T-helper 1 cell treated with Interleukin-12 subunit alpha and Interleukin-12 subunit beta and Interleukin-4 antibody, amounts not matched to agents 30 μg/mL and 1 μg/mL, for 36 hours (primary cell): ENCODE measurements around the gene VPS41.
"Not testable (repeated sequence)": the region's sequence is repeated elsewhere in the genome, so short reads cannot be mapped to it uniquely, and the experiment has no call there.

Experiments used
- H3K27ac Mint-ChIP-seq: one replicate; pipeline ENCODE4 v1.8.0; 2021; ENCODE audit warnings: mild to moderate bottlenecking, mixed read lengths
- H3K27me3 Mint-ChIP-seq: one replicate; pipeline ENCODE4 v1.8.0; 2021; ENCODE audit warnings: low read depth, mixed read lengths
- H3K36me3 Mint-ChIP-seq: one replicate; pipeline ENCODE4 v1.8.0; 2021; ENCODE audit warnings: low read depth, mixed read lengths
- H3K4me1 Mint-ChIP-seq: one replicate; pipeline ENCODE4 v1.8.0; 2021; ENCODE audit warnings: low read depth, mixed read lengths
- H3K4me3 Mint-ChIP-seq: one replicate; pipeline ENCODE4 v1.8.0; 2021; ENCODE audit warnings: mild to moderate bottlenecking, moderate library complexity, mixed read lengths
- H3K9me3 Mint-ChIP-seq: one replicate; pipeline ENCODE4 v1.8.0; 2021; ENCODE audit warnings: mixed read lengths

The VPS41 gene

GRCh38 chr7:38908759-38909335 is at the start of gene VPS41:
VPS41 (minus strand) TSS chr7:38909191; CDS start chr7:38909174, 17 bp downstream.
- Mint-ChIP-seq H3K4me1 (peaks cover 21% of the 10 kb centered on the region), H3K4me3 (peak within 1 kb of the TSS; percentile 99), H3K27me3 (peaks cover 6% of the 10 kb centered on the region), H3K27ac (peak within 1 kb of the TSS; percentile 95), H3K36me3 (peaks cover 2% of the 10 kb centered on the region), H3K9me3 (no peaks in the 10 kb centered on the region)

GRCh38 chr7:38955892-38956291 is 46.9 kb upstream of the VPS41 start:
- Mint-ChIP-seq H3K4me1 (no peaks in the 10 kb centered on the region), H3K36me3 (no peaks in the 10 kb centered on the region), H3K27ac (no peak overlapping the region), H3K9me3 (no peaks in the 10 kb centered on the region), H3K27me3 (peaks cover 5% of the 10 kb centered on the region), H3K4me3 (no peak overlapping the region)

DNA sequence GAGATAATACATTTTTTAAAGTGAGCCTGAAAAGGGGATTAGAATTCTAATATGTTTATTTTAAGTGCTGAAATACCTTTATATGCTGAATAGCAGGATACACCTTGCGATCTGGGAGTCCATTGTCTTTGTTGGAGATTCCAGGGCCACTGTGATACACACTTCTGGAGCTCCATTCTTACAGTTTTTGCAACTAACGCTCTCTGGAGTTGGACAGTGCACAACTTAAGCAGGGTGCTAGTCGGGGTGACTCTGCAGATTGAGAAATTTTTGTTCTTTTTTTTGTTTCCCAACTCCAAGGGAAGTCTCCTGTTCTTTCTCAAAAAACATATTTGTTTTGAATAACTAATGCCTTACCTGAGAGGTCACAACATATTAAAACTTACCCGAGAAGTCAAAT is 45.0 kb upstream of the VPS41 start:
- no peaks in the 10 kb centered on the region for H3K36me3 Mint-ChIP-seq
- peaks cover 5% of the 10 kb centered on the region for H3K27me3 Mint-ChIP-seq
- H3K9me3 Mint-ChIP-seq: no peaks in the 10 kb centered on the region
- no peaks in the 10 kb centered on the region for H3K4me1 Mint-ChIP-seq
- no peak overlapping the region for H3K4me3 Mint-ChIP-seq
- H3K27ac Mint-ChIP-seq: no peak overlapping the region

DNA sequence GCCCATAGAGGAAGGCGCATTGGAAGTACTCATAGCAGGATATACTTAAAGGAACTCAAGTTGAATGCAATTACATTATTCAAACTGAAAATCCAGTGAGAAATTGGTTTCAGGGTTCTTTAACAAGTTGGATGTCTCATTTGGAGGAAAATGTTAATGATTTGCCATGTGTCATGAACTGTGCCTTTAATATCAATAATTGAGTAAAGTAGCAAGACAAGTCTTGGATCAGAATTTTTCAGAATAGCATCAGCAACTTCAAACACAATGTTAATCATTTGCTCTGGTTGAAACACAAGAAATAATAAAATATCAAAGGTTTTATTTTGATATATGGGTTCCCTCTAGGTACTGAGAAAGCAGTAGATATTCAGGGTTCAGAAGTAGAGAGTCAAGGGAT is 44.2 kb upstream of the VPS41 start:
- Mint-ChIP-seq H3K4me3 (no peak overlapping the region), H3K9me3 (no peaks in the 10 kb centered on the region), H3K4me1 (no peaks in the 10 kb centered on the region), H3K27ac (no peak overlapping the region), H3K27me3 (peaks cover 8% of the 10 kb centered on the region), H3K36me3 (no peaks in the 10 kb centered on the region)

DNA sequence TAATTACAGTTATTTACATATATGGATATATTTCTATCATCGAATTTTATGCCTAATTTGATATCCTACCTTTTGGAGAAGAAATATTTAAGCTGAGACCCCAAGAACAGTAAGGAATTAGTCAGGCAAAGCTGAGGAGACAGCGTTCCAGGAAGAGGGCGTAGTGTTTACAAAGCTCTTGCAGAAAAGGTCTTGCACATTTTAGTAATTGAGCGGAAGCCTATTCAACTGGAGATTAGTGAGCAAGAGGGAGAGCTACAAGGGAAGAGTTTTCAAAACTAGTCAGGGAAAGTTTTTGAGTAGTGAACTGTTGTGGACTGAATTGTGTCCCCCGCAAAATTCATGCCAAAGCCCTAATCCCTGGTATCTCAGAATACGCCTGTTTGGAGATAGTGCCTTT is 42.2 kb upstream of the VPS41 start:
- Mint-ChIP-seq H3K36me3 (no peaks in the 10 kb centered on the region), H3K4me3 (no peak overlapping the region)

GRCh38 chr7:38950309-38950708 is 41.3 kb upstream of the VPS41 start:
- Mint-ChIP-seq H3K27ac (no peak overlapping the region), H3K9me3 (no peaks in the 10 kb centered on the region)

More for the DNA sequence above, 42.2 kb upstream of the VPS41 start:
- no peaks in the 10 kb centered on the region for H3K9me3 Mint-ChIP-seq
- H3K27me3 Mint-ChIP-seq: peaks cover 8% of the 10 kb centered on the region
- H3K4me1 Mint-ChIP-seq: no peaks in the 10 kb centered on the region
- no peak overlapping the region for H3K27ac Mint-ChIP-seq

GRCh38 chr7:38947541-38947940 is 38.5 kb upstream of the VPS41 start:
- not testable (repeated sequence) for H3K4me1 Mint-ChIP-seq, H3K9me3 Mint-ChIP-seq, H3K27ac Mint-ChIP-seq, H3K27me3 Mint-ChIP-seq, H3K36me3 Mint-ChIP-seq, H3K4me3 Mint-ChIP-seq

More at GRCh38 chr7:38950309-38950708, 41.3 kb upstream of the VPS41 start:
- Mint-ChIP-seq H3K36me3 (no peaks in the 10 kb centered on the region), H3K27me3 (peaks cover 8% of the 10 kb centered on the region), H3K4me1 (no peaks in the 10 kb centered on the region), H3K4me3 (no peak overlapping the region)

- peaks cover 4% of the 10 kb centered on the region for H3K27me3 Mint-ChIP-seq
Measured at GRCh38 chr7:38942431-38943051, 33.5 kb upstream of the VPS41 start.

DNA sequence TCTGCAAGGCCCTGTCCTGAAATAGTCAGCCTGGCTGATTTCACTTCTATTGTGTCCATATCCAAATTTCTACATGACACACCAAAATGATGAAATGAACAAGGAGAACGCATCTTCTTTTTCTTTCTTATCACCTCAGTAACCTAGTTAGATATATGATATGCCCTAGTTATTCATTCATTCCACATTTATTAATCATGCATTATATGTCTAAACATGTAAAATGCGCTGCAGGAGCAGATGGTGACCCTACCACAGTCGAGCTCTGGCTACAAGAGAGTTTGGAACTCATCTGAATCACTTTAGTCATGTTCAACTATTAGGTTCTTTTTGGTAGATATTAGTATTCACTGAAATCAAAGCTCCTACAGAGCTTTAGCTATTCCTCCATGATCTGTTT is 31.8 kb upstream of the VPS41 start:
- H3K36me3 Mint-ChIP-seq: no peaks in the 10 kb centered on the region
- H3K27me3 Mint-ChIP-seq: peaks cover 4% of the 10 kb centered on the region
- H3K9me3 Mint-ChIP-seq: no peaks in the 10 kb centered on the region
- H3K4me3 Mint-ChIP-seq: no peak overlapping the region
- H3K4me1 Mint-ChIP-seq: no peaks in the 10 kb centered on the region
- H3K27ac Mint-ChIP-seq: no peak overlapping the region

More at GRCh38 chr7:38942431-38943051, 33.5 kb upstream of the VPS41 start:
- Mint-ChIP-seq H3K4me1 (no peaks in the 10 kb centered on the region), H3K36me3 (no peaks in the 10 kb centered on the region), H3K9me3 (no peaks in the 10 kb centered on the region), H3K27ac (no peak overlapping the region), H3K4me3 (no peak overlapping the region)

DNA sequence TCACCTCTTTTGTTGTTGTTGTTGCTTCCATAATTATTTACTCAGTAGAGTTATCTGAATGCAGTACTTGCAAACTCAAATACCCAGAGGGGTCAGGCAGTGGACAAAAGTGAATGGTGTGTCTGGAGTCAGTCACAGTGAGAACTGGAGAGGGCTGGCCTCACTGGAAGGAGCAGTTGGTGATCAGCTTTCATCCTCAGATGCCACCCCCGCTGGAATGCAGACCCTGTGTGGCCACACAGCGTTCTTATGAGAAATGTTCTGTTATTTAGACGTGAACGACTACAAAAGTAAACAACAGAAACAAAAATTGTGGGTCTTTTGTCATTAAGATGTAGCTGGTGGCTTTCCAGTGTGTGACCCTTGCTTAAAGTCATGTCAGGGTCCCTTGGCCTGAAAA is 29.6 kb upstream of the VPS41 start:
- Mint-ChIP-seq H3K4me1 (no peaks in the 10 kb centered on the region), H3K9me3 (no peaks in the 10 kb centered on the region), H3K27me3 (peaks cover 4% of the 10 kb centered on the region), H3K27ac (no peak overlapping the region), H3K4me3 (no peak overlapping the region), H3K36me3 (no peaks in the 10 kb centered on the region)

- Mint-ChIP-seq H3K27me3 (peaks cover 4% of the 10 kb centered on the region), H3K9me3 (no peaks in the 10 kb centered on the region), H3K27ac (no peak overlapping the region), H3K4me1 (no peaks in the 10 kb centered on the region), H3K36me3 (no peaks in the 10 kb centered on the region), H3K4me3 (no peak overlapping the region)
Measured at GRCh38 chr7:38938001-38938485, 29.1 kb upstream of the VPS41 start.

GRCh38 chr7:38936641-38937040 is 27.6 kb upstream of the VPS41 start:
- H3K36me3 Mint-ChIP-seq: no peaks in the 10 kb centered on the region
- no peak overlapping the region for H3K4me3 Mint-ChIP-seq
- no peaks in the 10 kb centered on the region for H3K9me3 Mint-ChIP-seq
- H3K4me1 Mint-ChIP-seq: peaks cover 5% of the 10 kb centered on the region
- peaks cover 9% of the 10 kb centered on the region for H3K27me3 Mint-ChIP-seq
- H3K27ac Mint-ChIP-seq: no peak overlapping the region

DNA sequence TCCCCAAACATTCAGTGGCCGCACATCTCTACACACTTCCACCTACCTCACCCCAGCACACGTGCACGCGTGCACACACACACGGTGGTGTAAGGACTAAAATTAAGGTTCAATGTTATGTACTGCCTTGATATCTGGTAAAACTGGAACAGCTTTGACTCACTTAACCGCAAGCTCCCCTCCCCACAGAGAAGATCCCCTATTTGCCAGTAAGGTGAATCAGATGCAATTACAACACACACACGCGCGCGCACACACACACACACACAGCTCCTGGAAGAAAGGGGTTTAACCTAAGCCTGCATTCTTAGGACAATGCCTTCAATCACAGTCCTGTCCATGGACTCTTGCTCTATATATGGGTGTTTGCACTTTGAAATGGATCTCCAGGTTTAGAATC is 25.5 kb upstream of the VPS41 start:
- peaks cover 9% of the 10 kb centered on the region for H3K27me3 Mint-ChIP-seq
- H3K9me3 Mint-ChIP-seq: no peaks in the 10 kb centered on the region
- no peak overlapping the region for H3K4me3 Mint-ChIP-seq

GRCh38 chr7:38934051-38934450 is 25.1 kb upstream of the VPS41 start:
- peaks cover 6% of the 10 kb centered on the region for H3K4me1 Mint-ChIP-seq
- H3K36me3 Mint-ChIP-seq: no peaks in the 10 kb centered on the region
- peaks cover 6% of the 10 kb centered on the region for H3K27me3 Mint-ChIP-seq
- H3K27ac Mint-ChIP-seq: no peak overlapping the region
- no peak overlapping the region for H3K4me3 Mint-ChIP-seq
- no peaks in the 10 kb centered on the region for H3K9me3 Mint-ChIP-seq

More for the DNA sequence above, 25.5 kb upstream of the VPS41 start:
- H3K27ac Mint-ChIP-seq: no peak overlapping the region
- peaks cover 6% of the 10 kb centered on the region for H3K4me1 Mint-ChIP-seq
- H3K36me3 Mint-ChIP-seq: no peaks in the 10 kb centered on the region

- no peaks in the 10 kb centered on the region for H3K36me3 Mint-ChIP-seq
- H3K4me3 Mint-ChIP-seq: no peak overlapping the region
- no peaks in the 10 kb centered on the region for H3K9me3 Mint-ChIP-seq
- peaks cover 8% of the 10 kb centered on the region for H3K4me1 Mint-ChIP-seq
- H3K27ac Mint-ChIP-seq: no peak overlapping the region
- peaks cover 5% of the 10 kb centered on the region for H3K27me3 Mint-ChIP-seq
Measured at GRCh38 chr7:38932509-38933168, 23.6 kb upstream of the VPS41 start.
